GM12874 (cell line): ENCODE results near the gene ABCD3.

Experiments used
- TF ChIP-seq, protein P1 (sequence below): IDR thresholded peaks from 2 replicates; pipeline ENCODE4 v1.5.1; 2011; ENCODE audit warnings: low read depth, mild to moderate bottlenecking, control low read depth, low read length, moderate library complexity; ENCODE audit not compliant: insufficient read depth

Gene ABCD3

DNA sequence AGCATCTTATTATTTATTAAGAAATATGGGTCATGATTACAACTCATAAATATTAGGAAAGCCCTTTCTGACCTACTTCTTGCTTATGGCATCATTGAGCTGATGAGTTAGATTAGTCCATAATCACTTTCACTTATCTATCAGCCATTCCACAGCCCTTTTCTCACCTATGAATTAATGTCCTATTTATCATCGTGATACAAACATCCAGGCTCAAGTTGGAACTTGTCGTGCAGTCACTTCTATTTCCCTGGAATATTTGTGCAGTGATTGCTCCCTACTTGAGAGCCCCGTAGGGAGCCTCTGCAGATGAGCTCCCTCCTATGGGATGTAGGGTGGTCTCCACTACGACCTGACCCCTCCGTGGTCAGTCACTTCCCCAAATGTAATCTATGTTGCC lies 131.5 kb downstream of the ABCD3 start:
- TF ChIP-seq, protein P1, sequence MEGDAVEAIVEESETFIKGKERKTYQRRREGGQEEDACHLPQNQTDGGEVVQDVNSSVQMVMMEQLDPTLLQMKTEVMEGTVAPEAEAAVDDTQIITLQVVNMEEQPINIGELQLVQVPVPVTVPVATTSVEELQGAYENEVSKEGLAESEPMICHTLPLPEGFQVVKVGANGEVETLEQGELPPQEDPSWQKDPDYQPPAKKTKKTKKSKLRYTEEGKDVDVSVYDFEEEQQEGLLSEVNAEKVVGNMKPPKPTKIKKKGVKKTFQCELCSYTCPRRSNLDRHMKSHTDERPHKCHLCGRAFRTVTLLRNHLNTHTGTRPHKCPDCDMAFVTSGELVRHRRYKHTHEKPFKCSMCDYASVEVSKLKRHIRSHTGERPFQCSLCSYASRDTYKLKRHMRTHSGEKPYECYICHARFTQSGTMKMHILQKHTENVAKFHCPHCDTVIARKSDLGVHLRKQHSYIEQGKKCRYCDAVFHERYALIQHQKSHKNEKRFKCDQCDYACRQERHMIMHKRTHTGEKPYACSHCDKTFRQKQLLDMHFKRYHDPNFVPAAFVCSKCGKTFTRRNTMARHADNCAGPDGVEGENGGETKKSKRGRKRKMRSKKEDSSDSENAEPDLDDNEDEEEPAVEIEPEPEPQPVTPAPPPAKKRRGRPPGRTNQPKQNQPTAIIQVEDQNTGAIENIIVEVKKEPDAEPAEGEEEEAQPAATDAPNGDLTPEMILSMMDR = no peak

DNA sequence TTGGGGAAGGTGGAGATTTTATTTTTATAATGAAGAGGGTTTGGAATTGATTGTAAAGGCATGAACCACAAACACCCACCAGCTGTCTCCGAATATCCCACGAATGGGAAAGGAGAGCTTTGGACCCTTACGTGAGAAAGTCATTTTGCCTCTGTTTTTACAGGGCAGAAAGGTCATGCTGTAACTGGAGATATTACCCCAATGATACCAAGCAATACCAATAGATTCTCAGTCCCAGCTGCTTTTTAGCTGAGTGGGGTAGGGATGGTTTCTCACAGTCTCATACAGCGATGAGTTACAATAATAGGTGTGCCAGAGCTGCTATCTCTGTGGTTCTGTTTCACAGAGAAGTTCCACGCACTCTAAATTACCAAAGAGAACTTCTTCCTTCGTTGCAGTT lies 132.2 kb downstream of the ABCD3 start:
- TF ChIP-seq, protein P1 = no peak

DNA sequence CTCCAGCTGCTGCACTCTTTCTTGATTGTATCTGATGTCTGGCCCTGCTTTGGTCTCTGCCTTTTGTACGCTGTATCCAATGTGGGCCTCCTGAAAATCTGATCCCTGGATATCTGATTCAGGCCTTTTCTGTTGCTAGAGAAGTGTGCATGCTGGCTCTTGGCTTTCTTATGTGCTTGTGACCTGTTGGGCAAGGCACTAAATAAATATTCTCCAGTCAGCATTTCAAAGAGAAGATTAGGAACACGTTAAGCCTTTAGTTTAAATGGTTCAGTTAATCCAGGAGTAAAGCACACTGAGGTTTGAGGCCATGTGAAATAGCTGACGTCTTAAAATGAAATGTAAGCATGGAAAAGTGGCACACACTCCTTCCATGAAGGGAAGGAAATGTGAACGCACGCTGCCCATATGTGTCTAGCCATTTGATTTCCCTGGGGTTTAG lies 132.6 kb downstream of the ABCD3 start:
- TF ChIP-seq, protein P1 = no peak

DNA sequence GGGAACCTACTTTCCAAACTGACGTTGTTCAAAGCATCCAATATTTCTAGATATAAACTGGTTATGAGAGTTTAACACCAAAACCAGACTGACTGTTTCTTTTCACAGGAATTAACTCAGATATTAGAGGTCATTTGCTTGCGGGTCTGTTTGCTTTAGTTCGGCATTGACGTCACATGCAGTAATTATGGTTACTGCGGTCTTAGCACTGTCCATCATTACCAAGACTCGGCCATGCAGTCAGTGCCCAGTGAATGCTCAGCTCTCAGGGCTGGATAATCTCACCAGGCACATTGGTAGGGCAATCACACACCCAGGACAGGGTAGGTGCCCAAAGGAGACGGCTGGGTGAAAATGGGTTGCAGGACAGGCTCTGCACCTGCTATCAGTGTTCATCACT lies 133.3 kb downstream of the ABCD3 start:
- TF ChIP-seq, protein P1 = no peak

DNA sequence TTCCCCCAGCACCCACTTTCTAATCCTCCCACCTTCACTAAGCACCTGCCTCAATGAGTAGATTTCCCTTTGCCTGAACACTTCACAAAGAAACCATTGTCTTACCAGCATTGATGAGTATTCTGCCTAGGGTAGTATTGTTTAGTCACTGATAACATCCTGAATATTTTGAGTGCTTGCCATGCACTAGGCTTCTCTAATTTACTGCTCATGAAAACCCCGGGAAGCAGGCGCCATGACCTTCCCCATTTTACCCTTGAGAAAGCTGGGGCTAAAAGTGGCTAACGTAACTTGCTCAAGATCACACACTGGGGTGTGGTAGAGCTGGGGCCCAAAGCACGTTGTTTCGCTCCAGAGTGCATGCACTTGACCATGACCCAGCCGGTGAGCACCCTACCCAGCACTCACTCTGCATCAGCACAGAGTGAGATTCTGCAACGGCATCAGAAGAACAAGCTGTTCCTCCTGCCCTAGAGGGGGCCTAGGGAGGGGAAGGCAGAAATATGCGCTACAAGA lies 133.9 kb downstream of the ABCD3 start:
- TF ChIP-seq, protein P1 = no peak

DNA sequence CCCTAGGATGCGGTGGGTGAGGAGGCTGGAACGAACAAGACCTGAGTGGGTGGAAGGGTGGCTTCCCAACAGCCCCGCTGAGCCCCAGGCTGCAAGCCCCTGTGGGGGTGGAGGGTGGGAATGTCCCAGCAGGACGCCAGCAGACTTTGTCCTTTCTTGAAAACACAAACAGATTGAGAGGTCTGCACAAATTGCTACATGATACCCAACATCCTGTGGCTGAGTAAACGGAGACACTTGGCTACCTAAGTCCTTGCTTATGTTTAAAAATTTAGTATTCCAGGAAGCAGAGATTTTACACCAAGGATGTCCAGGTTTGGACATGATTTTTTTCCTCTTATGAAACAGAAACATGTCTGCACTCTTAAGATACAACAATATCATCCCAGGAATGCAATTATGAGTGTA lies 135.1 kb downstream of the ABCD3 start:
- TF ChIP-seq, protein P1 = no peak

DNA sequence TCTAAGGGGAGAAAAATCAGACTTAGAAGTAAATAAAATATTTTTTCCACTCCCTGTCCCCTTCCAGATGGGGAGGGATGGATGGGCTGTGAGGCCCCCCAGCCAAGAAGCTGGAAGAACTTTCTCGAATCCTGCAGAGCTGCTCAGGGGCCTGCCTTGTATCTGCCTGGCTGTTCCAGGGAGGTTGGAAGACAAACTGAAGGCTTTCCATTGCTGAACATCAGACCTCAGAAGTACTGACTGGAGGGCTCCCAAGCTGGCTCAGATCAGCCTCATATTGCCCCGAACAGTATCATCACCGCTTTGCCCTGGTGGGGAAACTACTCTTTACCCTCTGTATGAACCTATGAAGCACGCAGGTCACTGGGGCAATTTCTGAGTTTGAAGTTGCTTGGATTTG lies 135.7 kb downstream of the ABCD3 start:
- TF ChIP-seq, protein P1 = no peak

DNA sequence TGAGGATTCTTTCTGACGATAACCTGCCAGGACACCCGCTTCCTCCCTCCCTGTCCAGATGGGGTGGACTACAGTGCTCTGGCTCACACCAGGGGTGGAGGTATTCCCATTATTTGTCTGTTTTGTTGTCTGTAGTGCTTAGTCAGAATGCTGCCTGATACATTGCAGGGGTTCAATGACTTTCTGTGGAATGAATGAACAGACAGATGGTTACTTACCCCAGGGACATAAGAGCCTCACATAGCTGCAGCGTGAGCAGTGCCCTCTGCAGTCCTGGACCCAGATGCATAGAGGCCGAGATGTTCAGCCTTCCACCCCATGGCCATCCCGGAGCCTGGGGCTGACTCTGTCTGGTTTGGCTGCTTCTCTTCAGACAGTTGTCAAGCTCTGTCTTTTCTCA lies 136.4 kb downstream of the ABCD3 start:
- TF ChIP-seq, protein P1 = no peak
